GM19351 (cell line): ENCODE data around the gene TPM4.

ENCODE experiments used
- ATAC-seq: cut with Tn5 transposase; IDR thresholded peaks from one replicate; pipeline ENCODE4 v1.9.1; 2021; ENCODE audit warnings: mild to moderate bottlenecking, moderate library complexity; ENCODE audit not compliant: unreplicated experiment

Gene TPM4

DNA sequence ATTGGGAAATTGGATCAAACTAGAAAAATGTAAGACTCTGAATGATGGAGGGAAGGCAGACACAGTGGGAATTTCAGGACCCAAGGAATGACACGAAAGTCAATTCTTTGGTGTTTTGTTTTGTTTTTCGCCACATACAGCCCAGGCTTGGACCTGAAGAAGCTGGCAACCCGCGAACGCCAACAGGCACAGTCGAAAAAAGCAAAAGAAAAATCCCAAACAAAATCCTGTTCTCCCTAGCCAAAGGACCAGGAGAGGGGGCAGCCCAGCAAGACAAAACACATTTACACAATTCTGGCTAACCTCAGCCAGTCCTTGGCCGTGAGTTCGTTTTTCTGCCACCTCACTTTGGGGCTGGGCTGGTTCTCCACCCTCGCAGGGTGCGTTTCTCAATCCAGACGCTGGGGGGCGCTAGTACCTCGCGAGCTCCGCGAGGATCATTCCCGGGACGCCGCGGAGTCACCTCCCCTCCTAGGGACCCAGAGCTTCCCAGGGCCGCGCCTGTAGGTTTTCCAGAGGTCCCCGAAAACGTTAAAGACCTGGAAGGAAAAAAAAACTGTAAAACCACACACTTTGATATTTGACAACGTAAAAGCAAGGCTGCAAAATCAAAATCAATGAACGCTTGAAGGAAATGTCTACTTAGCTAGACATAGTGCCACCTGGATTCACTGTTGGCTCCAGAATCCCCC lies 34.9 kb upstream of the TPM4 start:
- ATAC-seq: no peak

DNA sequence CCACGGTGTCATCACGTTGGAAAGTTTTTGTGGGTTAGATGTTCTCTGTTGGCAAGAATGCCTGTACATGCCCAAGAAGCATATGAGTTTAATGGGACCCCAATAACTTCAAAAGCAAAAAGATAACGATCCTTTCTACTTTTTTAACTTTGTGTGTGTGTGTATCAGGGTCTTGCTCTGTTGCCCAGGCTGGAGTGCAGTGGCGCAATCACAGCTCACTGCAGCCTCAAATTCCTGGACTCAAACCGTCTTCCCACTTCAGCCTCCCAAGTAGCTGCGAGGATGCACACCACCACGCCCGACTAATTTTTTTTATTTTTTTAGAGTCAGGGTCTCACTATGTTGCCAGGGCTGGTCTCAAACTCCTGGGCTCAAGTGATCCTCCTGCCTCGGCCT lies 34.3 kb upstream of the TPM4 start:
- no peak for ATAC-seq

DNA sequence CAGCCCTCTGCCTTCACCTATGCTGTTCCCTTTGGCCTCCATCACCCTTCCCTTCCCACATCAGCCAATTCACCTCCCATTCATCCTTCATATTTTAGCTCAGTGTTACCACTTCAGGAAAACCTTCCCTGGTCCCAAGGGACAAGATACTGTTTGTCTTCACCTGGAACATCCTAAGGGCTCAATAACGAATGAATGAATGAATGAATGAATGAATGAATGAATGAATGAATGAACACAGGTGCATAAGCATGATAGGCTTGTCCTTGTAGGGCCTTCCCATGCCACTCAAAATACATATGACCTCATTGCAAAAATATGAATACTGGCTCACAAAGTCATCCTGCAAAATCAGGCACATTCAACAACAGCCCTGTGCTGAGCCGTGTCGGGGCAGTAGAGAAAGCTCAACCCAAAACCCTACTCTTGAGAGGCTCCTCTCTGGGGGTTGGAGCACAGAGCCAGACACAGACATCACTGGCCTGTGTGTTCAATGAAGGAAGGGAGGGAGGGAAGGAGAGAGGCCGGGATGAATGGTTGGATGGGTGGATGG lies 33.7 kb upstream of the TPM4 start:
- ATAC-seq: no peak

DNA sequence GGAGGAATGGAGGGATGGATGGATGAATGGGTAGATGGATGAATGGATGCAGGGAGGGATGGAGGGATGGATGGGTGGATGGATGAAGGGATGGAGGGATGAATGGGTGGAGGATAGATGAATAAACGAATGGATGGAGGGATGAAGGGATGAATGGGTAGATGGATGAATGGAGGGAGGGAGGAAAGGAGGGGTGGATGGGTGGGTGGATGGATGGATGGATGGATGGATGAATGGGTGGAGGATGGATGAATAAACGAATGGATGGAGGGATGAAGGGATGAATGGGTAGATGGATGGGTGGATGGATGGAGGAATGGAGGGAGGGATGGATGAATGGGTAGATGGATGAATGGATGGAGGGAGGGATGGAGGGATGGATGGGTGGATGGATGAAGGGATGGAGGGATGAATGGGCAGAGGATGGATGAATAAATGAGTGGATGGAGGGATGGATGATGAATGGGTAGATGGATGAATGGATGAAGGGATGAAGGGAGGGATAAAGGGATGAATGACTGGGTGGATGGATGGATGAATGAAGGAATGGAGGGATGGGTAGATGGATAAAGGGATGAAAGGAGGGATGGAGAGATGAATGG lies 33.0 kb upstream of the TPM4 start:
- ATAC-seq: no peak

DNA sequence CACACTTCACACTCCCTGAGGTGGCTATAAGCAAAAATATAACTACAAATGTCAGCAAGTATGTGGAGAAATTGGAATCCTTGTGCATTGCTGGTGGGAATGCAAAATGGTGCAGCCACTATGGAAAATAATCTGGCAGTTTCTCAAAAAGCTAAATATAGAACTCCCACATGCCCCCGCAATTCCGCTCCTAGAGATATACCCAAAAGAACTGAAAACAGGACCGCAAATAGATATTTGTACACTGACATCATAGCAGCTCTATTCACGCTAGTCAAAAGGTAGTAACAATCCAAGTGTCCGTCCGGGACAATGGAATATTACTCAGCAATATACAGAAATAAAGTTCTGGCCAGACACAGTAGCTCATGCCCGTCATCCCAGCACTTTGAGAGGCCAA lies 31.5 kb upstream of the TPM4 start:
- ATAC-seq: no peak

DNA sequence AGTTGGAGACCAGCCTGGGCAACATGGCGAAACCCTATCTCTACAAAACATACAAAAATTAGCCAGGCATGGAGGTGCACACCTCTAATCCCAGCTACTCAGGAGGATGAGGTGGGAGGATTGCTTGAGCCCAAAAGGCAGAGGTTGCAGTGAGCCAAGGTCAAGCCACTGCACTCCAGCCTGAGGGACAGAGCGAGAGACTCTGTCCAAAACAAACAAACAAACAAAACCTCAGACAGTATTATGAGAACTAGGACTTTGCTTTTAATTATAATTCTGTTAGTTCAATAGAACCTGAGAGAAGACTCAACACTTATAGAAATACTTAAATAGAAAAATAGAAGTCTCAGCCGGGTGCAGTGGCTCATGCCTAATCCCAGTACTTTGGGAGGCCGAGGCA lies 31.1 kb upstream of the TPM4 start:
- ATAC-seq: no peak

DNA sequence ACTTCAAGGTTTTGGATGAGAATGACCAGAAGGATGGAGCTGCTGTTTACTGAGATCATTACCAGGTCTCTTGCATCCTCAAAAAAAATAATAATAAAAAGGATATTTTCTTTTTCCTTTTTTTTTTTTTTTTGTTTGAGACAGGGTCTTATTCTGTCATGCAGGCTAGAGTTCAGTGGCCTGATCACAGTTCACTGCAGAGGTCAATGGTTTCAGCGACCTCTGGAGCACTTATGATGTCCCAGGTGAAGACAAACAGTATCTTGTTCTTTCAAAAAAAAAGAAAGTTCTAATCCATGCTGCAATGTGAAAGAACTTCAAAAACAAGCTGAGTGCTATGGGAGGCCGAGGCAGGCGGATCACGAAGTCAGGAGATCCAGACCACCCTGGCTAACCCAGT lies 30.4 kb upstream of the TPM4 start:
- ATAC-seq: no peak

DNA sequence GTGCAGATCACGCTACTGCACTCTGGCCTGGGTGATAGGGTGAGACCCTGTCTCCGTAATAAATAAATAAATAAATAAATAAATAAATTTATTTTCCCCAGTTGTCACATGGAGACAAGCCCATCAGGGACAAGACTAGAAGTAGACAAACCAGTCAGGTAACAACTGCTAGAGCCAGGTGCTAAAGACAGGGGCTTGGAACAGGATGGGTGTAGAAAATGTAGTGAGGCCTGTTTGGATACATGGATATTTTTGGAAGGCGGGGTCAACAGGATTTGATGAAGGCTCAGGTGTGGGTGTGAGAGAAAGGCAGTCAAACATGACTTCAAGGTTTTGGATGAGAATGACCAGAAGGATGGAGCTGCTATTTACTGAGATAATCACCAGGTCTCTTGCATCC lies 27.7 kb upstream of the TPM4 start:
- ATAC-seq: no peak

DNA sequence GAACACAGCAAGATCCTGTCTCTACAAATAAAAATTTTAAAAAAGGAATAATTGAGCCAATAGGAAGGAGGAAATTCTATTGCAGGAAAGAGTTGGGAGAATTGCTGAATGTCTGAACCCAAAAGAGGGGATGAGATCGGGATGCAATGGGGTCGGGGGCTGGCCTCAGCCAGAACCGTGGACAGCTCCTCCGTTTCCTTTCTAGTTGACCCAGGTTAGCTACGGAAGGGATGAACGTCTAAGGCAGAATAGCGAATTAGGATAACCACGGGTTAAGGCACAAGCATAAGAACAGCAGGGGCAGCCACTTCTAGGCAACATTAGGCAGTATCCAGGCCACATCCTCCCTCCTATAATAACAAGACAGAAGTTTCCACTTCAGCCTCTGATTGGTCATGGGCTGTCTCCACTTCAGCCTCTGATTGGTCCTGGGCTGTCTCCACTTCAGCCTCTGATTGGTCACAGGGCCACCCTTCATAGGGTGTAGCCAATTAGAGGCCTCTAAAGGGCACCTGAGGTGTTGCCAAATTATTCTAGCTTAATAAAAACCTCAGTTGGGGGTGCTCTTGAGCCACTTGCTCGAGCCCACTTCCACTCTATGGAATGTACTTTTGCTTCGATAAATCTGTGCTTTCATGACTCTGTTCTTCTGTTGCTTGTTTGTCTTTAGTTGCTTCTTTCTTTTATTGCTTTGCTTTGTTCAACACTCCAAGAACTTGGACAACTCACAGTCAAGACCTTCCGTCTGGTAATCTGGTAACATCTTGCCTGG lies 24.9 kb upstream of the TPM4 start:
- ATAC-seq: no peak

DNA sequence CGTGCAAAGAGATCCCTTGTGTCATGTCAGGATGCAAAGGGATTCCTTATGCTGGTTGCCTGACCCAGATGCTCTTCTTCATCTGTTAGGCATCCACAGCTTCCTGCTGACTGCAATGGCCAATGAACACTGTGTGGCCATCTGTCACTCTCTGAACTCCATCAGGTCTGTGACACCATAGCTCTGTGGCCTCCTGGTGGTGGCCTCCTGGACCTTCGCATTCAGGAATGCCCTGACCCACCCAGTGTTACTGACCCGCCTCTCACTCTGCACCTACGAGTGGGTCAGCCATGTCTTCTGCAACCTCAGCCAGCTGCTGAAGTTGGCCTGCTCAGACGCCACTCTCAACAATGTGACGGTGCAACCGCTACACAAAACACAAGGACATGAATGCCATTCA lies 23.9 kb upstream of the TPM4 start:
- ATAC-seq: no peak

DNA sequence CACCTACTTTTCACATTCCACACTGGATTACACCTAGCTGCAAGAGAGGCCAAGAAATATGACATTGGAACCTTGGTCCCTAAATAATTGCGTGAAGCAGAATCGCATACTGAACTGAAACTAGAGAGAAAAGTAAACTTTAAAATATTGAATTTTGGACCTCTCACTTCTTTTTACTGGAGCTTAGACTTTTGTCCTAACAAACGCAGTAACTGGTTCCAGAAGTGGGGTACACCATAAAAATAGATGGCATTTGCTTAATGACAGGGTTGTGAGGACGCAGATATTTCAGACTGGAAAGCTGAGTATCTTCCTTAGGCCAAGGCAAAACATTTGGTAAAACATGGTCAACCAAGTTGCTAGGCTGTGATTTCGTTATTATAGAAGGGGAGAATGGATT lies 19.2 kb upstream of the TPM4 start:
- no peak for ATAC-seq

DNA sequence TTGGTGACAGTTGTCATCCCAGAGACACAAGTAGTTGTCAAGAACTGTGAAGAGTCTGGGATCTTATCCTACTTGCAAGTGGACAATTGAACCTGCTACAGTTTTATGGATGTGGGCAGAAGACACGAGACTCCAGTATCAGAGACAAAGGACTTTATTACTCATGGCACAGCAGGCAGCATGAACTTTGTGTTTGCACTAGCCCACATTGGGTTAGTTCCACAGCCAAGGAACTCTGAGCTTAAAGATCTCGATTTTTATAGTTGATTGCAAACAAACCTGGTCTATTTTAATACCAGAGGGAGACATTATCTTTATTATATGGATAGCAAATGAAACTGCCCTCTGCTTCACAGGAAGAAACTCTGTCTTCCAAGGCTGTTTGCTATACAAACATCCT lies 16.0 kb upstream of the TPM4 start:
- ATAC-seq: no peak

DNA sequence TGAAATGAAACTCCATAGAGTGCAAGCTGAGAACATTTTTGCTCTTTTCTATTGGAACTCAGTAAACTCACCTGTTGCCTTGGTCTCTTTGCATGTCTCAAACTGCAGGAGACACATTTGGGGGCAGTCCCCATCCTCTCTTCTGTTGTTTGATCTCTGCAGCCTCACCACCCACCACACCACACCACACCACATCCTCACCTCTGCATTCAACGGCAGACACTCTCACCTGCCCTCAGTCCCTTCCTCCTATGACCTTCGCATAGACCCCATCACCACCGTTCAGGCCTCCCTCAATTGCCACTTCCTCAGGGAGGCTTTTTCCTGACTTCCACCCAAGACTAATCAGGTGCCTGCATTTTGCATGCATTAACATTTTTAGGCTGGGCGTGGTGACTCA lies 14.4 kb upstream of the TPM4 start:
- ATAC-seq: no peak

DNA sequence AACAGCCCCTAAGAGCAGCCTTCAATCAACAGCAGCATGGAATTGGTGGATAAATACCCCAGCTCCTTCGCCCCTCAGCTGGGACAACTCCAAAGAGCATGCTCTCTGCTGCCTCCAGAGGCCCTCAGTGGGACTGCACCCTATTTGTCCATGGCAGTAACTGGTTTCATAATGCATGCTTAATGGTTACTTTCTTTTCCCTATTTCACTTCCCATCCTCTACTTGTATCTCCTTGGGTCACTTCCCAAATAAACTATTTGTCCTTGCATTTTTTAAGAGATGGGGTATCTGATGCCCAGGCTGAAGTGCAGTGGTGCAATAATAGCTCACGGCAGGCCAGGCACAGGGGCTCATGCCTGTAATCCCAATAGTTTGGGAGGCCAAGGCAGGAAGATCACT lies 13.5 kb upstream of the TPM4 start:
- ATAC-seq: no peak

DNA sequence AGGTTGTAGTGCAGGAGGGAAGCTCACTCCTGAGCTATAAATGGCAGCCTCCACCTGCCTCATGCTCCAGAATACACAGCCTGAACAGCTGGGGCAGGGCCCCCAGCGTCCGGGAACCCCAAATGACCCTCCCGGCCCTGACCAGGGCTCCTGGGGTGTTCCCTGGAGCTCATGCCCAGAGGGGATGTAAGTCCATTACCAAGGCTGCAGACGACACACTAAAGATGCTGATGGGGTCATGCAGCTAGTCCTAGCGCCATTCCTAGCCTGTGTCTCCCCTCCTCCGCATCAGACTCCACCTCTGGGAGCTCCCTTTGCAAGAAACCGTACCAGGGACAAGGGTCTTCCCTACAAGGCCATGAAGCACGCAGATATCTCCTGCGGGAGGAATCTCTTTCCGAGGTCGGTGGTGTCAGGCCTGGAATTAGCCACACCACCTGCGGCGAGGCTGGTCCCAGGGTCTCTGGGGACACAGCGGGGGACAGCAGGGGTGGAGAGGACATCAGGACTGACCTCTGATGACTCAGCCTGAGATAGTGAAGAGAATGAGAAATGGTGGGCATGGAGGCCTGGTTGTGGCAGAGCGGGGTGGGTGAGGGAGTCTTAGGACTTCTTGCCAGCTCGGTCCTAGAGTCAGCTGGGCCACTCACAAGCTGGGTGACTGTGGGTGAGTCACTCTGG lies 11.9 kb upstream of the TPM4 start:
- no peak for ATAC-seq

DNA sequence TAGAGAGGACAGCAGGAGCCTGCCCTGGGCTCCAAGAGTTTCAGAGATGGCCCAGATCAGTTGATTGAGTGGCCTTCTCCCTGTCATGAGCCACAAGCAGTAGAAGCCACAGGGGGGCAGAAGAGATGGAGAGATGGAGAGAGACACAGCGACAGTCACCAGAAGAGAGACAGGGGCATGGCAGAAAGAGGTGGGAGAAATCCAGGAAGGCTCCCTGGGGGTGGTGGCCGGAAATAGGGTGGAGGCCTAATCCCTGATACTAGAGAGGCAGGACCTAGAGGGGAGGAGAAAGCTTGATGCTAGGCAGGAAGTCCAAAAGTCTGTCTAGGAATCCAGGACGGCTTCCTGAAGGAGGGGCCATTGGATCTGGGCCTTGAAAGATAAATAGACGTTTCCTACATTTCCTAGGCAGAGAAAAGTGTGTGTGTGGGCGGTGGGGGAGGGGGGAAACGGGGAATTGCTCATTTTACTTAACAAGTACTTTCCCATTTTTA lies 9.6 kb upstream of the TPM4 start:
- ATAC-seq: no peak

DNA sequence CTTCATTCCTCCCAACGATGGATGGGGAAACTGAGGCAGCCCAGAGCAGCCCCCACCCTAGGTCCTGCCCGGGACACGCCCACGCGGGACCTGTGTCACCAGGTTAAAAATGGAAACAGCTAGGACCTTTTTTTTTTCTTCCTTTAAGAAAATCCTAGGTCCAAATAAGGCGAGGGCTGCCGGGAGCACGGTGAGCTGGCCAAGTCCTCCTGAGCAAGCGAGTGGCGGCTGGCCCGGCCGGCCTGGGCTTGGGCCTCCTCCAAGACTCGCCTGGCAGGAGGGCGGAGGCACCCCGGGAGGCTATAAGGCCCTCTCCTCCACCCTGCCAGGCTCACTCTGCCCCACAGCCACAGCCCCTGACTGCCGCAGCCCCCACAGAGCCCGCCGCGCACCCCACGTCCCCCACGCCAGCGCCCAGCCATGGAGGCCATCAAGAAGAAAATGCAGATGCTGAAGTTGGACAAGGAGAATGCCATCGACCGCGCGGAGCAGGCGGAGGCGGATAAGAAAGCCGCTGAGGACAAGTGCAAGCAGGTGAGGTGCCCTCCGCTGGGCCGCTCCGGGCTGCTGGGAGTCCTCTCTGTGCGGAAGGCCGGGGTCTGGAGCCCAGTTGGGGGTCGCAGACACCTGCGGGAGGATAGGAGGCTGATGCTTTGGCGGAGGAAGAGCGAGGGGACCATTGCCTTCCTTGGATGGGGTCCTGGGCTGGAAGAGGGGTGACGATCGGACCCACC lies 8.9 kb upstream of the TPM4 start:
- no peak for ATAC-seq

DNA sequence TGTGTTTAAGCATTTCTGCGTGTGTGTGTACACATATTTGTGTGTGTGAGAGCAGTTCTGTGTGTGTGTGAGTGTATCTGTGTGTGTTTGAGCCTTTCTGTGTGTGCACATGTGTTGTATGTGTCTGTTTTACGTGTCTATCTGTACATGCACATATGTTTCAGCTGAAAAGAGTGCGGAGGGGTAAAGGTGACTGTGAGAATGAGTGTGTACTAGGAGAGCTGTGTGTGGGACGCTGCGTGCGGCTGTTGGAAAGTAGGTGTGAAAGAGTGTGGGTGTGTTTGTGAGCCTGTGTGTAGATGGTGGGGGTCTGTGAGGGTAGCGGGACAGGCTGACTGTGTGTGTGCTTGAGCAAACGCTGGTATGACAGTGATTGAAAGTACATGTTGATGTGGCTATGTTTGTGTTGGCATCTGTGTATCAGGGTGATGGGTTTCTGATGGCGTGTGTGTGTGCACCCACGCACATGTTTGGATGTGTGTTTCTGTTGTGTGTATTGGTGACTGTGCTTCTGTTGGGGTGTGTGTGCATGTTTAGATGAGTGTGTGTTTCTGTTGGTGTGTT lies 7.5 kb upstream of the TPM4 start:
- ATAC-seq: no peak

DNA sequence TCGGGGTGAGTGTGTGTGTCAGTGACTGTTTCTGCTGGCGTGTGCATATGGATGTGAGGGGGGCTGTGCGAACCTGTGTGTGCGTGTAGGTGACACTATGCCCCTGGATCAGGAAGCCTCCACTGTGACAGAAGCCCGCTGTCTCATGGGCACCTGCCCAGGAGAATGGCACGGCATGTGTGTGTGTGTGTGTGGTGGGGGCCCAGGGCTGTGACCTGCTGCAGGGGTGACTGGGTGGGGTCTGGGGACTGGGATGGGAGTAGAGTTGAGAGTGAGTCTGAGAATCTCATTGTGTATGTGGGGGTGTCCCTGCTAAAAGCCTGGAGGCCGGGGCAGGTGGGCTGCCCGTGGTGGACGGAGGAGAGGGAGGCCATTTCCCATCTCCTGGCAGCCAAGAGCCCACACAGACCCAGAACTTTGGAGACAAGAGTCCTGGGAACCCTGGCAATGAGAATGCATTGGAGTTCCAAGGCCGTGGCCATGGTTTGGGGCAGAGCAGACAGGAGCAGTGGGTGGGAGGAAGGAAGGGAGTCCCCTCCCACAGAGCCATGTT lies 6.4 kb upstream of the TPM4 start:
- ATAC-seq: no peak

DNA sequence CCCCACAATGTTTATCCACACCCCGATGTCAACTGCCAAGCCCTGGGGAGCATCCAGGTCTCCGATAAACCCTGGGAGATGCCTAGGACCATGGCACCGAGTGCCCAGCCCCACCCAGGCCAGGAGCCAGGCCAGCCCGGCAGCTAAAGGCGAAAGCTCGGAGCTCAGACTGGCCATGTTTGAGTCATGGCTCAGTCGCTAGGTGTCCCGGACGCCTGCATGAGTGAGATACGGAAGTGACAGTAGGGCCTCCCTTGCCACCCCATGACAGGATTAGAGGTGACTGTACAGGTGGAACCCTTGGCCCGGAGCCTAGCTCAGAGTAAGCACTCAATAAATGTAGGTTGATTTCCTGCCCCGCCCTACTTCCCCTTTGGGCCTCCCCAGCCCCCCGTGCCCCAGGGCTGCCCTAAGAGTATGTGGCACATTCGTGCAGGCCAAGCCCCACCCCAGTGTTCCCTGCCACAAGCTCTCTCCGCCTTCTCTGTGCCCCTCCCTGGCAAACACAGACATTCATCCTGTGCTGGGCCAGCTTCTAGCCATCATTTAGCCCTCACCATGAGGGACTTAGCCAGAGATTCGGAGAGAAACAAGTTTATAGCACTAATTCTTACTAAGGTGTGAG lies 5.8 kb upstream of the TPM4 start:
- peak; percentile 54 for ATAC-seq
